ENCODE results near the gene GCC1. TPM values are rescaled to one million over a fixed set of nuclear protein-coding genes. Genes with fewer than 3 reads are reported as not detected.

Gene GCC1
- total RNA-seq, 1 experiment from 2014 or later: 16.8 TPM

DNA sequence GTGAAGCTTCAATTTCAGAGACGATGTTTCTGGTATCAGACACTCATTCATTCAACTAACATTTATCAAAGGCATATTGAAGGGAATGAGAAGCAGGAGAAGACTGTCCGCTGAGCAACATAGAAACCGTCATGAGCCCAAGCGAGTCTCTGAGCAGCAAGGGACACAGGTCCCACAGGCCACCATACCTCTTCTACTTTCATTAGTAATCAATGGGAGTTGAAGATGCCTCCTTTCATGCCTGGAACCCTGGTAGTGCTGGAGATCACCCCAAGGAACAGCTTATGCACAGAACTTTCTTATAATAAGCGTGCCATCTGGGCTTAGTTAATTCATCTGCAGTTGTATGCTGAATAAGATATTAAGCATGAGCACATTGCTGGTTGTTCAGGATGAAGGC, 31.3 kb upstream of the GCC1 start:
- Histone ChIP-seq H3K23ac (ENCODE audit: insufficient read length, low read depth, low read length) (no peak overlapping the region), H3K27me3 (ENCODE audit: insufficient read depth, low read length) (peaks cover 19% of the 10 kb centered on the region), H3K56ac (ENCODE audit: insufficient read length, low read depth, low read length) (no peak overlapping the region), H4K8ac (replicated peaks; ENCODE audit: insufficient read length, low read depth, low read length) (no peak overlapping the region), H2BK12ac (ENCODE audit: insufficient read length, low read depth, low read length) (no peak overlapping the region), H2BK15ac (ENCODE audit: low read depth, low read length) (no peak overlapping the region), H3K4me2 (ENCODE audit: insufficient read depth, insufficient read length, low read length) (no peak overlapping the region), H4K91ac (ENCODE audit: insufficient read length, low read depth, low read length) (no peak overlapping the region), H3K9ac (ENCODE audit: extremely low read depth, insufficient read length, low read length) (no peak overlapping the region), H2BK5ac (ENCODE audit: insufficient read length, low read length) (no peak overlapping the region), H4K5ac (ENCODE audit: insufficient read length, low read depth, low read length) (no peak overlapping the region), H2AFZ (ENCODE audit: low read length) (no peak overlapping the region), H3K4me1 (ENCODE audit: insufficient read depth, low read length) (no peaks in the 10 kb centered on the region), H3T11ph (ENCODE audit: low read length) (no peak overlapping the region), H3K79me2 (ENCODE audit: insufficient read depth, low read length) (no peaks in the 10 kb centered on the region), H3K9me3 (ENCODE audit: control insufficient read depth, low read depth, low read length) (no peaks in the 10 kb centered on the region), H3K4ac (ENCODE audit: low read depth, low read length) (no peak overlapping the region), H2BK120ac (ENCODE audit: low read depth, low read length, poor library complexity, severe bottlenecking) (no peak overlapping the region), H3K27ac (ENCODE audit: insufficient read length, low read depth, low read length) (no peak overlapping the region), H4K20me1 (ENCODE audit: control insufficient read depth, insufficient read depth, insufficient read length) (no peaks in the 10 kb centered on the region), H3K14ac (ENCODE audit: insufficient read depth, low read length) (no peak overlapping the region), H3K18ac (ENCODE audit: insufficient read length, low read depth, low read length) (no peak overlapping the region), H3K23me2 (ENCODE audit: insufficient read length, low read depth, low read length, poor library complexity, severe bottlenecking) (peaks cover 16% of the 10 kb centered on the region), H2BK20ac (ENCODE audit: low read depth, low read length, poor library complexity, severe bottlenecking) (no peak overlapping the region), H2AK5ac (ENCODE audit: insufficient read length, low read length) (no peak overlapping the region), H3K79me1 (ENCODE audit: insufficient read depth, low read depth, low read length, poor library complexity, severe bottlenecking) (no peaks in the 10 kb centered on the region)
- Mint-ChIP-seq H3K27me3 (ENCODE audit: low read depth) (peaks cover 91% of the 10 kb centered on the region), H3K9me3 (peaks cover 0 to 6% of the 10 kb centered on the region in 2 experiments; a peak in 2 of 5 replicates), H3K36me3 (ENCODE audit: insufficient read depth in 1 of 3, low read depth in 3 of 3) (no peaks in the 10 kb centered on the region; a peak in 1 of 7 replicates), H3K27ac (no peak overlapping the region), H3K4me3 (no peak overlapping the region), H3K4me1 (peaks cover 20% of the 10 kb centered on the region in 2 experiments)
- no CpG with 5 or more reads among the region's 5 CpGs for WGBS (ENCODE audit: extremely low coverage, insufficient read length, low lambda C conversion rate)
- no peak for DNase-seq
- TF ChIP-seq CTCF (conservative IDR thresholded peaks at IDR 0.05): no peak

Measured in H9 (cell line).